H1 (cell line): ENCODE measurements around the gene CEP85L. TPM values are rescaled to one million over a fixed set of nuclear protein-coding genes. Genes with fewer than 3 reads are reported as not detected.

Experiments used
- CTCF ChIA-PET: fragments of 300-600 bp; sonication (Branson Sonifier 250); formaldehyde crosslinking; loops from one replicate; lab custom pipeline; 2021; ENCODE audit not compliant: partially characterized antibody; lab: Charles Lee
- POLR2A ChIA-PET: fragments of 300-600 bp; sonication (Branson Sonifier 250); formaldehyde crosslinking; loops from one replicate; lab custom pipeline; 2021; ENCODE audit warnings: inconsistent platforms; ENCODE audit not compliant: partially characterized antibody; lab: Charles Lee
- DNase-seq, 2 experiments: peaks; one replicate each; pipeline versions ENCODE4 v3.0.0 to v3.0.0-alpha.2; 2010 to 2022; ENCODE audit warnings: low spot score in 2 of 2, low read depth in 1 of 2, mixed read lengths in 1 of 2
- FAIRE-seq: peaks from 2 replicates; lab custom pipeline; 2011; peaks lifted over from hg19 to GRCh38; lab: Jason Lieb, UNC
- H2AFZ ChIP-seq: 2 replicates; pipeline ENCODE4 v1.8.1; 2012; ENCODE audit warnings: low read length, inconsistent platforms
- H2AK5ac ChIP-seq: 2 replicates; pipeline ENCODE4 v1.6.1; 2013; ENCODE audit warnings: low read depth, low read length
- H2BK120ac ChIP-seq: replicated peaks from 2 replicates; pipeline ENCODE3; 2013; ENCODE audit warnings: low read depth, low read length, inconsistent platforms
- H2BK12ac ChIP-seq: 2 replicates; pipeline ENCODE4 v1.6.1; 2013; ENCODE audit warnings: low read depth, low read length
- H2BK15ac ChIP-seq: 2 replicates; pipeline ENCODE4 v1.6.1; 2013; ENCODE audit warnings: low read length
- H2BK20ac ChIP-seq: 2 replicates; pipeline ENCODE4 v1.6.1; 2013; ENCODE audit warnings: low read length
- H2BK5ac ChIP-seq: 2 replicates; pipeline ENCODE4 v1.6.1; 2013; ENCODE audit warnings: low read depth, low read length
- H3K14ac ChIP-seq: 2 replicates; pipeline ENCODE4 v1.6.1; 2013; ENCODE audit warnings: inconsistent platforms; ENCODE audit not compliant: insufficient read length
- H3K18ac ChIP-seq: 2 replicates; pipeline ENCODE4 v1.6.1; 2013; ENCODE audit warnings: low read length; ENCODE audit errors: extremely low read depth
- H3K23ac ChIP-seq: 2 replicates; pipeline ENCODE4 v1.6.1; 2013; ENCODE audit warnings: inconsistent platforms; ENCODE audit not compliant: insufficient read length
- H3K23me2 ChIP-seq: 2 replicates; pipeline ENCODE4 v1.6.1; 2013; ENCODE audit warnings: low read depth, low read length
- H3K27ac ChIP-seq: 2 replicates; pipeline ENCODE4 v1.6.1; 2011; ENCODE audit warnings: low read depth, low read length, inconsistent platforms
- H3K27me3 ChIP-seq, 4 experiments: replicated peaks in 1 of 4; 1 replicate in 1 of 4; 2 replicates in 3 of 4; pipeline versions ENCODE4 v1.6.1 to v1.8.1; 2011 to 2013; ENCODE audit warnings: low read length in 3 of 4, mild to moderate bottlenecking in 3 of 4, inconsistent platforms in 2 of 4, mixed read lengths in 2 of 4, moderate library complexity in 1 of 4; ENCODE audit not compliant: control insufficient read depth in 3 of 4, insufficient read depth in 3 of 4; ENCODE audit errors: extremely low read depth in 1 of 4
- H3K36me3 ChIP-seq, 4 experiments: 2 replicates each; pipeline versions ENCODE4 v1.6.1 to v1.8.1; 2011 to 2013; ENCODE audit warnings: mild to moderate bottlenecking in 4 of 4, low read length in 3 of 4, moderate library complexity in 2 of 4, control low read depth in 1 of 4, inconsistent platforms in 1 of 4; ENCODE audit not compliant: insufficient read depth in 4 of 4, control insufficient read depth in 2 of 4
- H3K4ac ChIP-seq: replicated peaks from 2 replicates; pipeline ENCODE3; 2013; ENCODE audit warnings: low read length, low read depth, mixed read lengths, inconsistent platforms; ENCODE audit not compliant: insufficient read length
- H3K4me1 ChIP-seq, 4 experiments: replicated peaks in 1 of 4; 1 replicate in 1 of 4; 2 replicates in 3 of 4; pipeline versions ENCODE4 v1.6.1 to v1.8.1; 2011 to 2013; ENCODE audit warnings: low read length in 3 of 4, inconsistent platforms in 2 of 4, mixed read lengths in 1 of 4; ENCODE audit not compliant: insufficient read depth in 4 of 4, control insufficient read depth in 3 of 4
- H3K4me2 ChIP-seq, 2 experiments: 2 replicates each; pipeline versions ENCODE4 v1.6.1 to v1.8.1; 2011 to 2013; ENCODE audit warnings: low read depth in 2 of 2, low read length in 2 of 2, control low read depth in 1 of 2, inconsistent platforms in 1 of 2, mild to moderate bottlenecking in 1 of 2; ENCODE audit not compliant: insufficient read depth in 1 of 2
- H3K4me3 ChIP-seq, 4 experiments: fragments of 200-600, 300-600 bp in 1 of 4; sonication (generic), shearing (Covaris generic), sonication (Bioruptor Twin) in 1 of 4; 2 replicates each; pipeline versions ENCODE4 v1.5.1 to v1.8.1; 2011 to 2016; ENCODE audit warnings: low read length in 4 of 4, low read depth in 3 of 4, control low read depth in 2 of 4, inconsistent platforms in 2 of 4, mild to moderate bottlenecking in 2 of 4, mixed read lengths in 1 of 4, moderate library complexity in 1 of 4; ENCODE audit not compliant: insufficient read depth in 2 of 4; ENCODE audit errors: extremely low read depth in 1 of 4
- H3K56ac ChIP-seq: replicated peaks from 2 replicates; pipeline ENCODE3; 2013; ENCODE audit warnings: low read depth, mild to moderate bottlenecking, mixed read lengths, low read length, inconsistent platforms; ENCODE audit not compliant: insufficient read length
- H3K79me1 ChIP-seq: 2 replicates; pipeline ENCODE4 v1.6.1; 2013; ENCODE audit warnings: low read depth, low read length, control low read depth
- H3K79me2 ChIP-seq, 2 experiments: 2 replicates each; pipeline versions ENCODE4 v1.6.1 to v1.8.1; 2012 to 2013; ENCODE audit warnings: low read length in 2 of 2, mild to moderate bottlenecking in 2 of 2, inconsistent platforms in 1 of 2; ENCODE audit not compliant: insufficient read depth in 2 of 2, control insufficient read depth in 1 of 2
- H3K9ac ChIP-seq, 4 experiments: replicated peaks in 1 of 4; 1 replicate in 1 of 4; 2 replicates in 3 of 4; pipeline versions ENCODE4 v1.6.1 to v1.8.1; 2011 to 2013; ENCODE audit warnings: low read depth in 3 of 4, low read length in 3 of 4, control low read depth in 2 of 4, mild to moderate bottlenecking in 2 of 4, moderate library complexity in 2 of 4, inconsistent platforms in 1 of 4; ENCODE audit errors: extremely low read depth in 1 of 4
- H3K9me3 ChIP-seq, 2 experiments: 2 replicates each; pipeline versions ENCODE4 v1.6.1 to v1.8.1; 2012 to 2013; ENCODE audit warnings: mild to moderate bottlenecking in 2 of 2, moderate library complexity in 2 of 2, control low read depth in 1 of 2, inconsistent platforms in 1 of 2, low read depth in 1 of 2, low read length in 1 of 2, mixed read lengths in 1 of 2; ENCODE audit not compliant: insufficient read depth in 2 of 2
- H4K20me1 ChIP-seq, 2 experiments: replicated peaks in 1 of 2; 2 replicates each; pipeline versions ENCODE3 to v1.8.1; 2011 to 2013; ENCODE audit warnings: inconsistent platforms in 2 of 2, low read length in 2 of 2, mild to moderate bottlenecking in 1 of 2; ENCODE audit not compliant: insufficient read depth in 2 of 2, control insufficient read depth in 1 of 2
- H4K5ac ChIP-seq: 2 replicates; pipeline ENCODE4 v1.6.1; 2013; ENCODE audit warnings: low read length, low read depth, mixed read lengths, inconsistent platforms; ENCODE audit not compliant: insufficient read length
- H4K8ac ChIP-seq: 2 replicates; pipeline ENCODE4 v1.8.0; 2013; ENCODE audit warnings: mild to moderate bottlenecking, moderate library complexity, low read length, inconsistent platforms; ENCODE audit not compliant: insufficient read depth; ENCODE audit errors: extremely low read depth
- H4K91ac ChIP-seq: replicated peaks from 2 replicates; pipeline ENCODE3; 2013; ENCODE audit warnings: low read length, mixed read lengths, inconsistent platforms; ENCODE audit not compliant: insufficient read length
- RAD21 ChIP-seq, 2 experiments: IDR thresholded peaks in 1 of 2; conservative IDR thresholded peaks in 1 of 2; 2 replicates each; pipeline ENCODE4 v1.6.1; 2011; ENCODE audit warnings: low read depth in 2 of 2, low read length in 2 of 2, improper control_type of control experiment in 1 of 2, inconsistent platforms in 1 of 2, mild to moderate bottlenecking in 1 of 2, moderate library complexity in 1 of 2
- RNF2 ChIP-seq: fragments of 200-900, 300-1000 bp; sonication (generic); IDR thresholded peaks from 2 replicates; pipeline ENCODE4 v1.7.1; 2016; ENCODE audit warnings: borderline replicate concordance, low read depth, mild to moderate bottlenecking, antibody characterized with exemption, low read length; ENCODE audit not compliant: poor library complexity, severe bottlenecking; ENCODE audit errors: missing control alignments
- YY1 ChIP-seq: IDR thresholded peaks from 2 replicates; pipeline ENCODE4 v1.6.1; 2011; ENCODE audit warnings: low read depth, mild to moderate bottlenecking, low read length
- WGBS, 2 experiments: shearing (Covaris generic) in 1 of 2; methylation state at CpG; one replicate each; pipeline versions ENCODE4 v1.1.6 to v1.1.7; 2013 to 2015; ENCODE audit warnings: low lambda C conversion rate in 2 of 2, mixed read lengths in 2 of 2, inconsistent platforms in 1 of 2, low coverage in 1 of 2, missing lambda C conversion rate in 1 of 2; ENCODE audit not compliant: insufficient replicate concordance in 2 of 2, insufficient coverage in 1 of 2, insufficient read length in 1 of 2; ENCODE audit errors: extremely low coverage in 1 of 2, missing lambda C conversion rate in 1 of 2; 5-methylcytosine and 5-hydroxymethylcytosine counted together
- polyA plus RNA-seq, 7 experiments: library from polyadenylated mRNA; depleted of rRNA in 3 of 7; stranded (reverse) in 5 of 7; unstranded in 2 of 7; fragments of >200 nt in 5 of 7; fragments of 200-250 nt in 2 of 7; gene quantifications; 1 replicate in 5 of 7; 2 replicates in 1 of 7; 4 replicates in 1 of 7; pipeline versions ENCODE4 v1.2.1 to v1.2.3, GENCODE V29; 2011 to 2013; ENCODE audit warnings: missing spikeins in 2 of 7, mixed read lengths in 2 of 7
- total RNA-seq: library from RNA; stranded (reverse); fragmentation: NEBNext Ultra II Directional; extraction: Animal tissue kit (Norgen Biotek cat#: 25700); gene quantifications from 2 replicates; pipeline ENCODE4 v1.2.1, GENCODE V29; 2021
- TF ChIP-seq, protein P1 (sequence below): IDR thresholded peaks from 2 replicates; pipeline ENCODE4 v1.6.1; 2011; ENCODE audit warnings: low read depth, mild to moderate bottlenecking, low read length; ENCODE audit not compliant: insufficient read depth

The CEP85L gene
- total and polyA plus RNA-seq, 2 of the 8 experiments (the other 6 are each of a cell fraction or from before 2014, with no cell fraction given): 3.2 to 27.6 TPM

DNA sequence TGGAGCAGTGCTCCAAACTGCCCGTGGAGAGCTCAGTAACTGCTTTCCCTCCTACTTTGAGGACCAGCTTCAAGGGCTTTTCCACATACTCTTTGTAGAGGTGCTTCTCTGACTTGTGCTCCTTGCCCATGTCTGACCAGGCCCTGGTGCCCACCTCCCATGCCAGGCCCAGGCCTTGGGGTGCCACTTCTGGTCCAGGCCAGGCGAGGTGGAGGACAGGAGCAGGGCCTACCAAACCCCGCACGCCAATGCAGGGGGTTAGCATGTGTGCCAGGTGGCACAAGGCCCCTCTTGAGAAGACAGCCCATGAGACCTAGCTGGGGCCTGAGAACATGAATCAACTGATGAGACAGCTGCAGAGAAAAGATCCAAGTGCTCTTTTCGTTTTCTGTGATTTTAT is 150.3 kb downstream of the CEP85L start:
- Histone ChIP-seq H3K23me2 (no peaks in the 10 kb centered on the region), H3K14ac (no peak overlapping the region), H4K20me1 (no peaks in the 10 kb centered on the region), H3K23ac (no peak overlapping the region), H2AK5ac (no peak overlapping the region), H3K18ac (no peak overlapping the region), H3K27me3 (no peaks in the 10 kb centered on the region), H3K27ac (no peak overlapping the region; the same call in 1 of the 2 replicates), H2BK12ac (no peak overlapping the region), H4K5ac (no peak overlapping the region), H2BK15ac (no peak overlapping the region), H2BK120ac (no peak overlapping the region), H2AFZ (no peak overlapping the region), H3K9ac (no peak overlapping the region), H2BK20ac (no peak overlapping the region), H4K8ac (no peak overlapping the region), H3K4me2 (no peak overlapping the region), H4K91ac (no peak overlapping the region), H3K9me3 (peaks cover 4 to 5% of the 10 kb centered on the region in 2 experiments; a peak in 2 of 4 replicates), H3K4ac (no peak overlapping the region), H3K36me3 (no peaks in the 10 kb centered on the region), H3K79me1 (peaks cover 2% of the 10 kb centered on the region; the same call in 1 of the 2 replicates), H3K56ac (no peak overlapping the region), H3K4me1 (no peaks in the 10 kb centered on the region), H3K4me3 (no peak overlapping the region), H2BK5ac (no peak overlapping the region), H3K79me2 (no peaks in the 10 kb centered on the region)
- ChIA-PET POLR2A (no interaction called here), CTCF (interaction anchor here (0.7 to 2.6 kb wide), 2 partner anchors 80 to 217 kb away, joined by 3 to 13 read pairs; no protein-coding TSS in a partner anchor)
- TF ChIP-seq RAD21 (IDR thresholded peaks at IDR 0.05 in 1 of 2, conservative IDR thresholded peaks at IDR 0.05 in 1 of 2; ENCODE audit: low read depth in 2 of 2, low read length in 2 of 2): no peak
- TF ChIP-seq, protein P1, sequence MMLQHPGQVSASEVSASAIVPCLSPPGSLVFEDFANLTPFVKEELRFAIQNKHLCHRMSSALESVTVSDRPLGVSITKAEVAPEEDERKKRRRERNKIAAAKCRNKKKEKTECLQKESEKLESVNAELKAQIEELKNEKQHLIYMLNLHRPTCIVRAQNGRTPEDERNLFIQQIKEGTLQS: no peak
- no peak for TF ChIP-seq YY1
- no peak for TF ChIP-seq RNF2
- DNase-seq (no peak), FAIRE-seq (no peak)
- 95% methylated on average over 5 of the region's 5 CpGs; no CpG with 5 or more reads in 1 of the 2 experiments for WGBS, 2 experiments
